ENCODE results near the gene CEP131.

Gene CEP131

DNA sequence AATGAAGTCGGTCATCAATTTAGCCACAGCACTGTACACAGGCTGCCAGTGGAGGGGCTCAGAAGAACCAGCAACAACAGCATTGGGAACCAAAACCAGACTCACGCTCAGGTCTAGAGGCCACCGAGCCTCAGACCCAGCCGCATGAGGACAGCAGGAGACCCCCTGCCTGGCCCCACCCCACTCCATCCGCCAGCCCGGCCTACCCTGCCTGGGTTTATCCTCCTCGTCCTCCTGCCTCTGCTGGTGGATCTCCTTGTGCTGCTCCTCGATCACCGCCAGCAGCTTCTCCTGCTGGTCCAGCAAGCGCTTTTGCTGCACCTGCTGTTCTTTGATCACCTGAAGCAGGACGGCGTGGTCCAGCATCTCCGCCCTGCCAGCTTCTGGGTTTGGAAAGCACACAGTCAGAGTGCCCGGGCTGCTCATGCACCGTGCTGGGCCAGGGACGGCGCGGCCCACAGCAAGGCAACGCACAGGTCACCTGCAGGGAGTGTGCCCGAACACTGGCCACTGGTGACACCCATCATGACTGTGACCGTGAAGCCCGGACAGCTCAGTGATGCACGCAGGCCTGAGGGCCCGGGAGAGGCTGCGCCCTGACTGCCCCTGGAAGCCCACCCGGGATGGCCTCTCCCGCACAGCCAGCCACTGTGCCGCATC is 24.0 kb upstream of the CEP131 start:
- H3K36me3 ChIP-seq, result peaks cover 25% of the 10 kb centered on the region
- DNase-seq, result no peak
- H3K27ac ChIP-seq, result no peak overlapping the region

GRCh38 chr17:81246343-81246670 is 23.5 kb upstream of the CEP131 start:
- no peaks in the 10 kb centered on the region for H3K9me3 ChIP-seq (ENCODE audit: severe bottlenecking)
- no peak overlapping the region for H3K27ac ChIP-seq
- TF ChIP-seq, protein P1, sequence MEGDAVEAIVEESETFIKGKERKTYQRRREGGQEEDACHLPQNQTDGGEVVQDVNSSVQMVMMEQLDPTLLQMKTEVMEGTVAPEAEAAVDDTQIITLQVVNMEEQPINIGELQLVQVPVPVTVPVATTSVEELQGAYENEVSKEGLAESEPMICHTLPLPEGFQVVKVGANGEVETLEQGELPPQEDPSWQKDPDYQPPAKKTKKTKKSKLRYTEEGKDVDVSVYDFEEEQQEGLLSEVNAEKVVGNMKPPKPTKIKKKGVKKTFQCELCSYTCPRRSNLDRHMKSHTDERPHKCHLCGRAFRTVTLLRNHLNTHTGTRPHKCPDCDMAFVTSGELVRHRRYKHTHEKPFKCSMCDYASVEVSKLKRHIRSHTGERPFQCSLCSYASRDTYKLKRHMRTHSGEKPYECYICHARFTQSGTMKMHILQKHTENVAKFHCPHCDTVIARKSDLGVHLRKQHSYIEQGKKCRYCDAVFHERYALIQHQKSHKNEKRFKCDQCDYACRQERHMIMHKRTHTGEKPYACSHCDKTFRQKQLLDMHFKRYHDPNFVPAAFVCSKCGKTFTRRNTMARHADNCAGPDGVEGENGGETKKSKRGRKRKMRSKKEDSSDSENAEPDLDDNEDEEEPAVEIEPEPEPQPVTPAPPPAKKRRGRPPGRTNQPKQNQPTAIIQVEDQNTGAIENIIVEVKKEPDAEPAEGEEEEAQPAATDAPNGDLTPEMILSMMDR (IDR thresholded peaks at IDR 0.05; ENCODE audit: low read depth, low read length), result no peak
- DNase-seq, result no peak
- H3K27me3 ChIP-seq (ENCODE audit: insufficient read depth, low read depth, severe bottlenecking), result no peaks in the 10 kb centered on the region
- no peak overlapping the region for H3K4me3 ChIP-seq (ENCODE audit: low read depth, low read length)
- H3K36me3 ChIP-seq, result peaks cover 30% of the 10 kb centered on the region

More for the DNA sequence above, 24.0 kb upstream of the CEP131 start:
- H3K27me3 ChIP-seq (ENCODE audit: insufficient read depth, low read depth, severe bottlenecking), result no peaks in the 10 kb centered on the region
- H3K4me3 ChIP-seq (ENCODE audit: low read depth, low read length), result no peak overlapping the region
- TF ChIP-seq, protein P1 (IDR thresholded peaks at IDR 0.05; ENCODE audit: low read depth, low read length), result no peak
- no peaks in the 10 kb centered on the region for H3K9me3 ChIP-seq (ENCODE audit: severe bottlenecking)

- no peak for DNase-seq
- Histone ChIP-seq H3K9me3 (ENCODE audit: severe bottlenecking) (no peaks in the 10 kb centered on the region), H3K27ac (no peak overlapping the region), H3K36me3 (peaks cover 35% of the 10 kb centered on the region), H3K27me3 (ENCODE audit: insufficient read depth, low read depth, severe bottlenecking) (no peaks in the 10 kb centered on the region), H3K4me3 (ENCODE audit: low read depth, low read length) (no peak overlapping the region)
- TF ChIP-seq, protein P1 (IDR thresholded peaks at IDR 0.05; ENCODE audit: low read depth, low read length), result no peak
Observed at GRCh38 chr17:81245665-81246342, 23.0 kb upstream of the CEP131 start.

- no peaks in the 10 kb centered on the region for H3K9me3 ChIP-seq (ENCODE audit: severe bottlenecking)
- peaks cover 36% of the 10 kb centered on the region for H3K36me3 ChIP-seq
- 0 out of 2 replicates have a peak overlapping the region, but pooled peaks have one; percentile 0 for H3K27ac ChIP-seq
- TF ChIP-seq, protein P1 (IDR thresholded peaks at IDR 0.05; ENCODE audit: low read depth, low read length), result no peak
- no peak overlapping the region for H3K4me3 ChIP-seq (ENCODE audit: low read depth, low read length)
- no peak for DNase-seq
- H3K27me3 ChIP-seq (ENCODE audit: insufficient read depth, low read depth, severe bottlenecking), result no peaks in the 10 kb centered on the region
Observed at GRCh38 chr17:81245024-81245664, 22.4 kb upstream of the CEP131 start.

GRCh38 chr17:81244358-81245023 is 21.7 kb upstream of the CEP131 start:
- H3K36me3 ChIP-seq, result peaks cover 30% of the 10 kb centered on the region
- no peak for DNase-seq
- H3K9me3 ChIP-seq (ENCODE audit: severe bottlenecking), result no peaks in the 10 kb centered on the region
- no peaks in the 10 kb centered on the region for H3K27me3 ChIP-seq (ENCODE audit: insufficient read depth, low read depth, severe bottlenecking)
- TF ChIP-seq, protein P1 (IDR thresholded peaks at IDR 0.05; ENCODE audit: low read depth, low read length), result no peak
- no peak overlapping the region for H3K4me3 ChIP-seq (ENCODE audit: low read depth, low read length)
- H3K27ac ChIP-seq, result 0 out of 2 replicates have a peak overlapping the region, but pooled peaks have one; percentile 0
